GM19099 (cell line): ENCODE measurements around the gene GJC2.

Experiments used
- POLR2A ChIP-seq: IDR thresholded peaks from 3 replicates; pipeline ENCODE4 v1.6.1; 2011; ENCODE audit warnings: low read depth; ENCODE audit not compliant: insufficient read length; ENCODE audit errors: extremely low read depth

Gene GJC2

DNA sequence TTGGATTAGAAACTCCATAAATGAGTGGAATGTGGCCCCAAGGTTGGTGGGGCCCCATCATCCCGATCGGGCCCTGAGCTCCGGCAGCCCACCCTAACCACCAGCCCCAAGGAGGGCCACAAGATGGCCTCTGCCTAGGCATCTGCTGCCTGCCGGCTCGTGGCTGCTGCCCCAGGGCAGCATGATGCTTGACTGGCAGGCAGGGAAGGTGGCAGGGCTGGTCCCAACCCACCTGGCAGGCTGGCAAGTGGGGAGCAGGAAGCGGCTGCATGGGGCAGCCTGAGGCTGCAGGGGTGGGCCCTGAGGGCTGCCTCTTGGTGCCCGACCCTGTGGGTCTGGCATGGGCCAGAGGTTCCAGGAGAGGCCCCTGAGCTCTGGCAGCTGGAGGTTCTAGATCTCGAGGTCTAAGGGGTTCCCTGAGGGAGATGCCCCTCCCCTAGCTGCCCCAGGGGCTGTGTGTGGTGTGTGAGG, 760 bp upstream of the GJC2 start:
- TF ChIP-seq POLR2A: no peak

DNA sequence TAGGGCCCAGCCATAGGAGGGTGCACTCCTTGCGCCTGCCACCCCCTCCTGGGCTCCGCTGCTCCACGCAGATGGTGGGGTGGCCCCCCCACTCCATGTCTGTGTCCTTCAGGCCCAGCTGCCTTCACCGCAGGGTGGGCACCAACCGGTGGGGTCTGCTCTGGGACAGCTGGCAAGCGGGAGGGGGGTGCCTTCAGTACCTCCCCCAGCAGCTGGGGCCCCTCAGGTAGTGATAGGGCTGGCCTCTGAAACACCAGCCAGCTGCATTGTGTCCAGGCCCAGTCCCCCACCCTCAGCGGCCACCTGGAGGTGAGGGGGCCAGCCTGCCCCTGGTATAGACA, 360 bp downstream of the GJC2 start:
- TF ChIP-seq POLR2A: no peak

DNA sequence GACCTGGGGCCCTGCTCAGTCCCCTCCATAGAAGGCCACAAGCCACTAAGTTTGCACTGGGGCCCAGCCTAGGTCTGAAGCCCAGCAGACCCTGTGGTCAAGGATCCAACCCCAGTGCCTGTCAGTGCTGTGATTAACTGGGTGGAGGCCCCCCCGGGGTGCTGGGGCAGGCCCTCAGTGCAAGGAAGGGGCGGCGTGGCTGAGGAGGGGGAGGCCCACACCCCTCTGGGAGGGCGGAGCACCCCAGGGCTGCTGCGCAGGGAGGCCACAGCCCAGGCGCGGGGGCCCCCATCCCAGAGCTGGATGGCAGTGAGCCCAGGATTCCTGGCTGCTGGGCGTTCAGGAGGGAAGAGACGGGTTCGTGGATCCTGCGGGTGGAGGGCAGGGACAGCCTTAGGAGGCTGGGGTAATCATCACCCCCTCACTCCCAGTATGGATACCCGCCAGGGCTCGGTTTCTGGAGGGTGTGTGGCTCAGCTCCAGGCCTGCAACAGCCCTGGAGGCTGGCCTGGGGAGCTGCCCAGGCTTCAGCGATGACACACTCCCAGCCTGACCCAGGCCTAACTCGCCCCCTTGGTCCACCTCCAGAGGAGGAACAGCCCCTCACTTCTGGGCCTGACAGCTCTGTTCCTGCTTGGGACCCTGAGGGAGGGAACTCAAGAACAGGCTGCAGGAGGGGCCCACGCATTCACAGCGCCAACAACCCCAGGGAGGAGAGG, 890 bp downstream of the GJC2 start:
- TF ChIP-seq POLR2A: no peak

DNA sequence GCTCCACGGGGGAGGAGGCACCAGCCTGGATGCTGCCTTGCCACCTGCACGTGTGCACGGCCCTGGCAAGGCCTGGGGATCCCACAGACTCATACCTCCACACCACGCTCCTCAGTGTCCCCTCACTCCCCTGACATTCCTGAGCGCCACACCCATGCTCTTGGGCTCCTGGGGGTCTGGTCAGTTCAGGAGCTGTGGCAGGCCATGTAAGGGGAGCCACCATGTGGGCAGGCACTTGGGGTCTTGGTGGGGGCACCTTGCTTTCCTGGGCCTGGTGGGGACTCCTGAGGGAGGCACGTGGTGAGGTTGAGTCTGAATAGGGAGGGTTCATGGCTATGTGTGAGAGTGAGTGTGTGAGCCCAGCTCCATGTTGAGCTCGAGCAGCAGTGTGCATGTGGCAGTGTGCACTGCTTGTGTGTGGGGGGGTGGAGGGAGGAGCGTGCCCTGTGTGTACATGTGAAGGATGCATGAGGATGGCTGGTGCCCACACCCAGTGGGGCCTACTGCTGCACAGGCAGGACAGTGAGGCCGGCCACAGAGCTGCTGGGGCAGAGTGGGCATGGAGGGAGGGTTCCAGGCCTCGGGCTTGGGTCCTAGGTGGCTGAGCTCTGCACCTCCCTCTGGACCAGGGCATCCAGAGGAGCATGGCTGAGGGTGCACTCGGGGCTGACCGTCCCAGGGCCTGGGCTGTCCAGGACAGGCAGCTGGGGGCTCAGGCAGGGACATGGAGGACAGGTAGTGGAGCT, 1.6 kb downstream of the GJC2 start:
- TF ChIP-seq POLR2A: no peak

DNA sequence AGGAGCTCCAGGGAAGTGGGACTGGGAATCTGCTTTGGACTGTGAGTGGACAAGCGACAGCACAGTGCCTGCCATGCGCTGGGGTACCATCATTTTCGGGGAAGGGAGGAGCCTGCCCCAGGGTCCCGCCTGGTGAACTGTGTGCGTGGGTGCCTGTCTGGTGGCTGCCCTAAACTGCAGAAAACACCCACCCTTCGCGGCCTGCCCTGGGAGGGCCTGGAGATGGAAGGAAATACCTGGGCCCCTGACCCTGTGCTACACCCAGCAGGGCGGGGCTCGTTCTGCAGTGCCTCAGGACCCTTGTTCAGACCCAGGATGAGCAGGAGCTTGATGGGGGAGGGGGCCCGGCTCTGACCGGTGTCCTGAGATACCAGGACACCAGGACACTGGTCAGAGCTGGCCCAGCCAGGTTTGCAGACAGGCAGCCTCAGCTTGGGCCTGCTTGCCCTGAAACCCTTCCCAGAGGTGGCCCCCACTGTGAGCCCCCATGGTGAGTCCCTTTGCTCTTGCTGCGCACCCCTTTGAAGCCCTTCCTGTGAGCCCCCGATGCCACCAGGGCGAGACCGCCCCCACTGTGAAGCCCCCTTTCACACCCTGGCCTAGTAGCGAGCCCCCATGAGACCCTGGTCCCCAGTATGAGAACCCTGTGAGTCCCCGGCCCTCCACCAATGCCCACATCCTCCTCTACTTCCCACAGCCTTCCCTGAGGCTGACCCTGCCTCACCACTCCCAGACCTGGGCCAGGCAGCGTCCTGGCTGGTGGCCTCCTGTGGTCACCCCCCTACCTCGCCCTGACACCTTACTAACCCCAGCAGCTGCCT, 2.6 kb downstream of the GJC2 start:
- no peak for TF ChIP-seq POLR2A

DNA sequence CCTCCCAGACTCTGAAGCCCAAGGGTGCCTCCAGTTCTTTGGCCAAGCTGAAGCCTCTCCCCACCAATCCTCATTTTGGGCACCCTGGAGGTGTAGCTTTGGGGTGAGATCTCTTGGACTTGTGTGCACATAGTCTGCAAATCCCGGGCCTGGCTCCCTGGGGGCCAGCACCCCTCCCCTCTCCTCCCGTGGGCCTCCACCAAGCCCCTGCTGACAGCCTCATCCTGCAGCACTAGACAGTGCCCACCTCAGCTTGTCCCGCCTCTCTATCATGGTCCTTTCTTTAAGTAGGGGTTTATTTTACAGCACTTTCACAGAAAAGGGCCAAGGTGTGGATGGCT, 3.2 kb downstream of the GJC2 start:
- no peak for TF ChIP-seq POLR2A

DNA sequence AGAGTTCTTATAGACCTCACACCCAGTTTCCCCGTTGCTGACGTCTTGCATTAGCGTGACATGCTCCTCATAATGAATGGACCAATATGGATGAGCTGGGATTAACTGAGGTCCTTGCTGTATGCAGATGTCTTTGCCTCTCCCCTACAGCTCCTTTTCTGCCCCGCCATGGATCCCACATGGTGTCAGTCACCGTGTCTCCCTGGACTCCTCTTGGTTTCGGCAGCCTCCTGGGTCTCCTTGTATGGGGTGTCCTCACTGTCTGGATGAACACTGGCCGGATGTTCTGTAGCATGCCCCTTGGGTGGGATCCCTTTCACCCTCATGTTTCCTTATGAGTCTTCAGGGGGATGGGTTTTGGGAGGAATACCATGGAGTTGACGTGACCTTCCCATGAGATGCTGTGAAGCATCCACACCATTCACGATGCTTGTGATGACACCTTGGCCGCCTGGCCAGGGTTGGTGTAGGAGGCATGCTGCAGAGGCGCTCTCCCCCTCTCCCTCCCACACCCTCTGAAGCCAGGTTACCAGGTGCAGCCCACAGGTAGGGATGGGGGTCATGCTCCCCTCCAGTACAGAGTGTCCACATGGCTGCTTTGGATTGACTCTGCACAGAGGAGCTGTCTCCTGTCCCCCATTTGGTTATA, 4.4 kb downstream of the GJC2 start:
- TF ChIP-seq POLR2A: no peak

DNA sequence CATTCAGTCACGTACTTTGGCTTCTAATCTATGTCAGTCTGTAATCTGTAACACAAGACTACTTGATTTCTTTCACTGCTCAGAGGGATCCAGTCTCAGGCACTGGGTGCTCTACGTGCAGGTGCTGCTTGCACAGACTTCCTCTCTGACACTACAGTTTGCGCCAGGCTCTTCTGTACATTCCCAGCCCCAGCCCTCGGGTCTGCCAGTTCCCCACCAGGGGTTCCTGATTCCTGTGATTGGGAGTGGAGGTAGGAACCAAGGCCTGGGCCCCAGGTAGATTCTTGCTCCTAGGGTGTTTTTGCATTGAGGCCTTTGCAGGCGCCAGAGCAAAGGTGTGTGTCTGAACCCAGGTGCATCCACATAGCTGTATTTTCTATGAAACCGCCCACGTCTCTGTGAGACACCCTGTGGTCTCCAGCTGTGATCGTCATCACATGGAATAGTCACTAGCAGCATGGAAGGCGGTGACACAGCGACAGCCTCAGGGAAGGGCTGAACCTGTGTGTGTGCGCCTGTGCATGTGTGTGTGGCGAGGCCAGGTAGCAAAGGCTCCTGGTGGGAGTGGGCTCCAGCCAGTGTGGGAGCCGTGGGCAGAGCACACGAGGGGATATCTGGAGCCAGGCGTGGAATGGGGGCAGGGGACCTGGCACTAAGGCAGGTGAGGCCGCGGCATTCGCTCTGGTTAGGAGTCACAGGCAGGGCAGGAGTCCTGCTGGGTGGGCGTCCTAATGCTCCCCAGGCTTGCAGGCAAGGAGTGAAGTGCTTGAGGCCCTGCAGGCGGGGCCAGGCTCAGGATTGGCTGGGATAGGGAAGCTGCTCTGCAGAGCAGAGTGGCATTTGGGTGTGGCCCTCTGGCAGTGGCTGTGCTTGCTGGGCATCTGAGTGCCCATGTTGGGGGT, 5.2 kb downstream of the GJC2 start:
- no peak for TF ChIP-seq POLR2A

DNA sequence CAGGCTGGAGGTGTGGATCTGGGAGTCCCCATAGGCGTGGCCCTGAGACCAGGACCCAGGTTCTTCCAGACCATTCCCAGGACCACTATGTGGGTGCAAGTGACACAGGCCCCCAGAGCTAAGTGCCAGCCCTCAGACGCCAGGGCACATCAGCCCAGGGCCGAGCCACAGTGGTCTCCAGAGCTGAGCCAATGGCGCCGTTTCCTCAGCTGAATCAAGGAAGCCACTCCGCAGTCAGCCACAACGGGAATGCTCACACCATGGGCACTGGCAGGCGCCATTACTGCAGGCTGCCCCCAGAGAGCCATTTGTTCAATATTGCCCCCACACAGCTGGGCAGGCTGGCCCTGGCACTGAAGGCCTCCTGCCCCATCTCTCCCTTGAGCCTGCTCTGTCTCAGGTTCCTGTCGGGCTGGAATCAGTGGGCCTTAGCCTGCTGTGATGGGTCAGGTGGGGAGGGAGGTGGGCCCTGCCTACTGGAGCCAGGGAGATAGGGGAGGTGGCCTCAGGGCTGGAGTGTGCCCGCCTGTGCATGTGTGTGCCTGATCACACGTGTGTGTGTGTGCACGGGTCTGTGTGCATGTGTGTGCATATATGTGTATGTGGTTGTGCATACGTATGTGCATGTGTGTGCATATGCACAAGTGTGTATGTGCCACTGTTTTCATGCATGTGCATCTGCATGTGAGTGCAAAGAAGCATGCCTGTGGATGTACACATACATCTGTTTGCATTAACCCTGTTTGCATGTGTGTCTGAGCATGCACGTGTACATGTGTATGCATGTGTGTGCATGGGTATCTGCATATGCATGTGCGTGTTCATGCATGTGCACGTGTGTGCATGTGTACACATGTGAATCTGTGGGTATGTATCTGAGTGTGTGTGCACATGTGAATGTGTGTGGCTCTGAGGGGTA, 6.1 kb downstream of the GJC2 start:
- TF ChIP-seq POLR2A: no peak

DNA sequence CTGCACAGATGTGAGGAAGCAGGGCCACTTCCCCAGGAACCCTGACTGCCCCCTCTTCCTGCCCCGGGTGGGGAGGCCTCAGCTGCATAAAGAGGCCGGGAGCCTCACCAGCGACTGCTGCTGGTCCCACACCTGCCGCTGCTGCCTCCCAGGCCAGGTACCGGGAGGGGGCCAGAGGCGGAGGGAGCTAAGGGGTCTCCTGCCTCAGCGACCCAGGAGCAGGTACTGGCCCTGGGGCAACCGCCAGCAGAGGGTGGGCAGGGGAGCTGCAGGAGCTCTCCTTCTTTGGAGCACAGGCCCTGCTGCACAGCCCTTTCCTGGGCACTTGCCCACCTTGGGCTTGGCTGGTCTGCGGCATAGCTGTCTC, 6.8 kb downstream of the GJC2 start:
- TF ChIP-seq POLR2A: no peak

DNA sequence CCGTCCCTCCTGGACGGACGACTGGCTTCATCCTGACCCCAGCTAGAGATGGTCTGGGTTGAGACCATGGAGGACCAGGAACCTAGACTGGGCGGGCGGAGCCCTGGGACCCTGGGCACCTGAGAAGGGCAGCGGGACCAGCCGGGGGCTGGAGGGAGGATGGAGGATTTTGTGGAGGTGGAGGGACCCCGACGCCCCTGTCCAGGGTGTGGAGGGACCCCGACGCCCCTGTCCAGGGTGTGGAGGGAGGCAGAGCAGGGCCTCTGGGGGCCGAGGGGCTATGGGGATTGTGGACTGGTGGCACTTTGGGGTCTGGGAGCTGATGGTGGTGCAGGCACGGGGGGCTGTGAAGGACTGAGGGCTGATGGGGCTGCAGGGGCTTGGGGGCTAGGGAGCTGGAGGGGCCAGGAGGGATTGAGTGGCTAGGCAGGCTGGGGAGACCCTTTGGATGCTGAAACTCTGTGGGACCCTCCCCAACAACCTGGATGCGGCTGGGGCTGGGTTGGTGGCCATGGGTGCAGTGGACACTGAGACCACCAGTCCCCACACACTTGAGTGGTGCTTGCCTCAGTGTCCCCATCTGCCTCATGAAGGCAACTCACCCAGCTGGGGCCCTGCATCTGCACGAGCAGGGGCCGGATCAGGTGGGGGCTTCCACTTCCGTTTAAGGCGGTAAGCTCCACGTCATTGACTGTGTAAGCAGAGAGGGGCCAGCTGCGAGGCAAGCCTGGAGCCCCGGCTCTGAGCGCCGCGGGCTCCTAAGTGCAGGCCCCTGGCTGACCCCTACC, 7.4 kb downstream of the GJC2 start:
- no peak for TF ChIP-seq POLR2A

DNA sequence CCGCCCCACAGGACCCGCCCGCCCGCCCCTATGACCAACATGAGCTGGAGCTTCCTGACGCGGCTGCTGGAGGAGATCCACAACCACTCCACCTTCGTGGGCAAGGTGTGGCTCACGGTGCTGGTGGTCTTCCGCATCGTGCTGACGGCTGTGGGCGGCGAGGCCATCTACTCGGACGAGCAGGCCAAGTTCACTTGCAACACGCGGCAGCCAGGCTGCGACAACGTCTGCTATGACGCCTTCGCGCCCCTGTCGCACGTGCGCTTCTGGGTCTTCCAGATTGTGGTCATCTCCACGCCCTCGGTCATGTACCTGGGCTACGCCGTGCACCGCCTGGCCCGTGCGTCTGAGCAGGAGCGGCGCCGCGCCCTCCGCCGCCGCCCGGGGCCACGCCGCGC, 8.0 kb downstream of the GJC2 start:
- no peak for TF ChIP-seq POLR2A
